Measurements from ENCODE around the gene STARD9.
A peak's percentile ranks its signal among the peaks of the same experiment; 100 is the strongest.
"Not testable (repeated sequence)": the region's sequence is repeated elsewhere in the genome, so short reads cannot be mapped to it uniquely, and the experiment has no call there.

STARD9 gene

GRCh38 chr15:42632105-42632675 is 56.8 kb downstream of the STARD9 start:
- no peak for DNase-seq

- DNase-seq, result no peak
Measured at GRCh38 chr15:42640109-42640508, 64.7 kb downstream of the STARD9 start.

GRCh38 chr15:42650208-42651066 is 75.0 kb downstream of the STARD9 start:
- peak; percentile 68 for DNase-seq

GRCh38 chr15:42665827-42666226 is 90.4 kb downstream of the STARD9 start:
- DNase-seq, result no peak

GRCh38 chr15:42667855-42668254 is 92.4 kb downstream of the STARD9 start:
- no peak for DNase-seq

- DNase-seq, result no peak
Measured at GRCh38 chr15:42670451-42670850, 95.0 kb downstream of the STARD9 start.

GRCh38 chr15:42672444-42672843 is 97.0 kb downstream of the STARD9 start:
- no peak for DNase-seq

GRCh38 chr15:42674472-42674871 is 99.1 kb downstream of the STARD9 start:
- no peak for DNase-seq

- no peak for DNase-seq
Measured at GRCh38 chr15:42675021-42675420, 99.6 kb downstream of the STARD9 start.

- DNase-seq, result no peak
Measured at GRCh38 chr15:42679285-42680141, 104.1 kb downstream of the STARD9 start.

- DNase-seq, result not testable (repeated sequence)
Measured at GRCh38 chr15:42680142-42680482, 104.7 kb downstream of the STARD9 start.

GRCh38 chr15:42681119-42681518 is 105.7 kb downstream of the STARD9 start:
- no peak for DNase-seq

- no peak for DNase-seq
Measured at GRCh38 chr15:42686281-42686680, 110.9 kb downstream of the STARD9 start.

GRCh38 chr15:42687740-42688139 is 112.3 kb downstream of the STARD9 start:
- DNase-seq, result no peak

GRCh38 chr15:42688301-42688700 is 112.9 kb downstream of the STARD9 start:
- no peak for DNase-seq

GRCh38 chr15:42691308-42691707 is 115.9 kb downstream of the STARD9 start:
- no peak for DNase-seq

- no peak for DNase-seq
Measured at GRCh38 chr15:42691770-42692169, 116.4 kb downstream of the STARD9 start.

- no peak for DNase-seq
Measured at GRCh38 chr15:42692536-42692935, 117.1 kb downstream of the STARD9 start.

- no peak for DNase-seq
Measured at GRCh38 chr15:42692997-42693396, 117.6 kb downstream of the STARD9 start.

GRCh38 chr15:42693496-42693895 is 118.1 kb downstream of the STARD9 start:
- no peak for DNase-seq

- no peak for DNase-seq
Measured at GRCh38 chr15:42693942-42694341, 118.5 kb downstream of the STARD9 start.

GRCh38 chr15:42694398-42694797 is 119.0 kb downstream of the STARD9 start:
- no peak for DNase-seq

GRCh38 chr15:42695527-42696071 is 120.2 kb downstream of the STARD9 start:
- no peak for DNase-seq
